ENCODE measurements around the gene SHC3. TPM values are rescaled to one million over a fixed set of nuclear protein-coding genes. Genes with fewer than 3 reads are reported as not detected.

The SHC3 gene
- total and polyA plus RNA-seq, 9 of the 15 experiments (the other 6 are each of a cell fraction or from before 2014, with no cell fraction given) = not detected

DNA sequence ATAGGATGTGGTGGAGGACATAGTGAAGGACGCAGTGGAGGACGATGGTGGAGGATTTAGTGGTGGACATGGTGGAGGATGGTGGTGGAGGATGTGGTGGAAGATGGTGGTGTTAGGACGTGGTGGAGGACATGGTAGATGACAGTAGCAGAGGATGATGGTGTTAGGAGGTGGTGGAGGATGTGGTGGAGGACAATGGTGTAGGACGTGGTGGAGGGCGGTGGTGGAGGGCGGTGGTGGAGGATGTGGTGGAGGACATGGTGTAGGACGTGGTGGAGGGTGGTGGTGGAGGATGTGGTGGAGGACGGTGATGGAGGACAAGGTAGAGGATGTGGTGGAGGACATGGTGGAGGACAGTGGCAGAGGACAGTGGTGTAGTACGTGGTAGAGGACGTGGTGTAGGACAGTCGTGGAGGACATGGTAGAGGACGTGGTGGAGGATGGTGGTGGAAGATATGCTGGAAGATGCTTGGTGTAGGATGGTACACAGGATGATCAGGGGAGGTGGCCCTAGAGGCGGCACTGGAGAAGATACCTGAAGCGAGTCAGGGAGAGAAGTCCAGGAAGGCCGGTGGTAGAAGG, 118.6 kb downstream of the SHC3 start:
- FAIRE-seq (no peak), ATAC-seq (no peak), DNase-seq (ENCODE audit: extremely low read depth in 1 of 4, low spot score in 3 of 4) (no peak)
- Histone ChIP-seq H3K36me3 (ENCODE audit: control insufficient read depth, insufficient read depth, low read length) (no peaks in the 10 kb centered on the region), H3K9ac (ENCODE audit: insufficient read depth in 1 of 2, low read depth in 2 of 2, low read length in 2 of 2) (no peak overlapping the region), H3K4me2 (ENCODE audit: insufficient read depth, low read length) (no peak overlapping the region), H3K27ac (ENCODE audit: extremely low read depth, low read depth, low read length) (no peak overlapping the region), H3K9me3 (replicated peaks; ENCODE audit: control insufficient read depth, insufficient read depth, low read depth, low read length) (no peaks in the 10 kb centered on the region), H3K79me2 (ENCODE audit: control insufficient read depth, insufficient read depth, low read length) (no peaks in the 10 kb centered on the region), H3K27me3 (ENCODE audit: control insufficient read depth in 2 of 2, insufficient read depth in 2 of 2, low read length in 2 of 2) (peaks cover 0 to 42% of the 10 kb centered on the region in 2 experiments; a peak in 2 of 5 replicates), H3K4me3 (no peak overlapping the region), H2AFZ (ENCODE audit: low read depth, low read length) (no peak overlapping the region), H3K4me1 (replicated peaks in 1 of 2; ENCODE audit: control insufficient read depth in 2 of 2, insufficient read depth in 2 of 2, low read length in 2 of 2) (no peaks in the 10 kb centered on the region), H4K20me1 (replicated peaks; ENCODE audit: control insufficient read depth, insufficient read depth, low read length) (no peaks in the 10 kb centered on the region), H3K9me1 (ENCODE audit: control insufficient read depth, insufficient read depth, low read length) (no peaks in the 10 kb centered on the region)
- intact Hi-C loops (cut with micrococcal nuclease) = no loop called here
- no TSS peak for BruUV-seq (replicated peaks)
- WGBS (ENCODE audit: insufficient coverage, low coverage, missing lambda C conversion rate) = 4% methylated on average over 11 of the region's 15 CpGs
- ChIA-PET CTCF (ENCODE audit: low intra/inter-chr PET ratio) (no interaction called here), POLR2A (no interaction called here)
- in situ Hi-C loops (cut with MboI) = no loop called here
- TF ChIP-seq PPARD (CRISPR knock-in tag; IDR thresholded peaks at IDR 0.05) = no peak
- TF ChIP-seq TBP (optimal IDR thresholded peaks at IDR 0.05; ENCODE audit: low read depth, low read length) = no peak
- no peak for TF ChIP-seq SETDB1 (IDR thresholded peaks at IDR 0.05; ENCODE audit: low read length)
- TF ChIP-seq, protein P1, sequence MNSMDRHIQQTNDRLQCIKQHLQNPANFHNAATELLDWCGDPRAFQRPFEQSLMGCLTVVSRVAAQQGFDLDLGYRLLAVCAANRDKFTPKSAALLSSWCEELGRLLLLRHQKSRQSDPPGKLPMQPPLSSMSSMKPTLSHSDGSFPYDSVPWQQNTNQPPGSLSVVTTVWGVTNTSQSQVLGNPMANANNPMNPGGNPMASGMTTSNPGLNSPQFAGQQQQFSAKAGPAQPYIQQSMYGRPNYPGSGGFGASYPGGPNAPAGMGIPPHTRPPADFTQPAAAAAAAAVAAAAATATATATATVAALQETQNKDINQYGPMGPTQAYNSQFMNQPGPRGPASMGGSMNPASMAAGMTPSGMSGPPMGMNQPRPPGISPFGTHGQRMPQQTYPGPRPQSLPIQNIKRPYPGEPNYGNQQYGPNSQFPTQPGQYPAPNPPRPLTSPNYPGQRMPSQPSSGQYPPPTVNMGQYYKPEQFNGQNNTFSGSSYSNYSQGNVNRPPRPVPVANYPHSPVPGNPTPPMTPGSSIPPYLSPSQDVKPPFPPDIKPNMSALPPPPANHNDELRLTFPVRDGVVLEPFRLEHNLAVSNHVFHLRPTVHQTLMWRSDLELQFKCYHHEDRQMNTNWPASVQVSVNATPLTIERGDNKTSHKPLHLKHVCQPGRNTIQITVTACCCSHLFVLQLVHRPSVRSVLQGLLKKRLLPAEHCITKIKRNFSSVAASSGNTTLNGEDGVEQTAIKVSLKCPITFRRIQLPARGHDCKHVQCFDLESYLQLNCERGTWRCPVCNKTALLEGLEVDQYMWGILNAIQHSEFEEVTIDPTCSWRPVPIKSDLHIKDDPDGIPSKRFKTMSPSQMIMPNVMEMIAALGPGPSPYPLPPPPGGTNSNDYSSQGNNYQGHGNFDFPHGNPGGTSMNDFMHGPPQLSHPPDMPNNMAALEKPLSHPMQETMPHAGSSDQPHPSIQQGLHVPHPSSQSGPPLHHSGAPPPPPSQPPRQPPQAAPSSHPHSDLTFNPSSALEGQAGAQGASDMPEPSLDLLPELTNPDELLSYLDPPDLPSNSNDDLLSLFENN (IDR thresholded peaks at IDR 0.05; ENCODE audit: low read depth in 2 of 2, low read length in 2 of 2) = no peak
